M059J (cell line): ENCODE measurements around the gene TGFBI. TPM values are rescaled to one million over a fixed set of nuclear protein-coding genes. Genes with fewer than 3 reads are reported as not detected.

Experiments used
- DNase-seq: peaks from one replicate; pipeline ENCODE4 v3.0.0-alpha.2; 2012; ENCODE audit warnings: low read depth
- total RNA-seq: library from RNA; depleted of rRNA; stranded (reverse); fragments of >200 nt; shearing (Covaris generic); gene quantifications from 2 replicates; pipeline ENCODE4 v1.2.3, GENCODE V29; 2014

TGFBI gene
- total RNA-seq, 1 experiment from 2014 or later = 744 TPM

- no peak for DNase-seq
Observed at GRCh38 chr5:136025900-136026299, 2.9 kb upstream of the TGFBI start.

GRCh38 chr5:136026636-136027035 is 2.2 kb upstream of the TGFBI start:
- no peak for DNase-seq

- DNase-seq = no peak
Observed at GRCh38 chr5:136027311-136027710, 1.5 kb upstream of the TGFBI start.

GRCh38 chr5:136028090-136028489 is 698 bp upstream of the TGFBI start:
- no peak for DNase-seq

DNA sequence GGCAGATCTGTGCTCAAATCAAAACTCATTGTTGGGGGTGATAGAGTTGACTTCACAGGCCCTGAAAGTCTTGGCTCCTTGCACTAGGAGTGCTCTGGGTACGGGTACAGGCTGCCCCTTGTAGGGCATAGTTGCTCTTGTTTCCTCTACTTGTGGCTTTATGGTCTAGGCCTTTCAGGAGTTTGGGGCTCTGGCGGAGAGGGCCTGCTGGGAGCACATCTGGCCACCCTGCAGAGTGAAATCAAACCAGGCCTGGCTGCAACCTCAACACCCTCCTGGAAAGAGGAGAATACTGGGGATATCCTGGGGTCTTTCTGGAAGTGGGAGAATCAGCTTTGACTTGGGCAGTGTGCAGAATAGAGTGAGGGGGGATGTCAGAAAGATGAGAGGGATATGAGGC is 1.5 kb downstream of the TGFBI start:
- DNase-seq = no peak

DNA sequence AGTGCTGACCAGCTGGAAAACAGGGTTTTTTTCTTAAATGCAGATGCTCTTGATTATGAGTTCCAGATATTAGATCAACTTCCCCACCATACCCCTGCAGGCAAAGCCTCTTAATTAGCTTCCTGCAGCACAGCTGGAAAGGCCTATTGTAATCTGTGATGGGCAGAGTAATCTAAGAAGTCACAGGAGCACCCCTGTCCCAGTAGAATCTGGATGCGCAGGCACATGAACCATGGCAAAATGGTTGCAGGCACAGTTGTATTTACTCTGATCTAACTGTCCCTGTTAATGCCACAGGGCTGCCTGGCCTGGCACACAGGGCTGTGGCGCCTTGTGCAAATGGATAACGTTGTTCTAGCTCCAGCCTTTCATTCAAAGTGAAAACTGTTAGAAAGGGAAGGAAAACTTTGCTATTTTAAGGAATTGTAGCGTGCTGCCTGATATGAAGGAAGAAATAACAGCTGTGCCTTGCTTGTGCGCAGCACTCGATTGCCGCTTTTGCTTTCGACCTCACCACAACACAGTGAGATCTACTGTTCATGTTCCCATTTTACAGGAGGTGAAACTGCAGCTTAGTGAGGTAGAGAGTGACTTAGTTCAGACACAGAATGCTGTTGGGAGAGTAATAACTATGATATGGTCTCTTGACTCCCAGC is 2.3 kb downstream of the TGFBI start:
- DNase-seq = no peak

GRCh38 chr5:136031711-136032110 is 2.9 kb downstream of the TGFBI start:
- DNase-seq = peak; percentile 29

DNA sequence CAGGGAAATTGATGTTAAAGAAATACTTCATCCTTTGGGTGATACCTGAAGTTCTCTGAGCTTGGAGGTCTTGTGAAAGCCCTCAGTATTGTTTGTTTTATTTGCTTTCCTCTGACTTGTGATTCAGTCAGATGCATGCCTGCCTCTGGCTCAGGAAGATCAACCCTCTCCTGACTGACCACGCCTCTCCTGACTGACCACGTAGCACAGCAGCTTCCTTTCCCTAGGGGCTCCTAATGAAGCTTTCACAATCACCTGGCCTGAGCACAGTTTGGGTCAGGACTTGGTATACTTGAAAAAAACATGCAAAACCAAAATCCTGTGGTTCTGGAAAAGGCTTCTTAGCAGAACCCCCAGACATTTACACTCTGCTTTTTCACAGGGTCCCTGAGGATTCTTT is 3.8 kb downstream of the TGFBI start:
- DNase-seq = peak; percentile 86

DNA sequence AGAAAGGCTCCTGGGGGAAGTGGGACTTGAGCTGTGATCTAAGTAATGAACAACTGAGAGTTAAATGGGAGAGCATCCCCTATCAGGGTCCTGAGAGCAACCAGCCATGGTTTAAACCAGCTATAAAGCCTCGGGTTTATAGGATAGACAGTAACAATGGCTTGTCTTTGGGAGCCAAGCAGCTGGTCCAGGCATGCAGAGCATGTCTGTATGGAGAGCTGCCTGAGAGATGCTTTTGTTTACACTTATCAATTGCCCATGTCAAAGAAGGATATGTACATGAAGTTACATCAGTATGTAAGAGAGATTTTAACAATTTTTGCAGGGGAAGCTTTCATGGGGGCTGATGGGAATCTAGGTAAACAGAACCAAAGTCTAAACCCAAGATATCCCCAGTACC is 4.4 kb downstream of the TGFBI start:
- DNase-seq = no peak

DNA sequence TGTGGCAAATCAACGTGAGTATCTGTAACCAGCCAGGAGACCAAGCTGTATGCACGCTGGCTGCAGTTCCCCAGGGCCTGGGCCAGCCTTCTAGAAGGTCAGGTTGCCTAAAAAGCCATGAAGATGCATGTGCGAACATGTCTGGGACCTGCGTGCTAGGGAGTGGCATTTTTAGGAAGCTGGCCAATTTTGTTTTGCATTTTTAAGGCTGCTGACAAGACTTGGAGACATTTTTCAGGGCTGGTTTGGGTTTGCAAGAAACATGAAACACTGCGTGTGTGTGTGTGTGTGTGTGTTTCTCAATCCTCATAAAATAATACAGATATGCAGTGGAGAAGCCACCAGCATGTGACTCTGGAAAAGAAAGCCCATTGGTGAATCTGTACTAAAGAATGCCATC is 5.1 kb downstream of the TGFBI start:
- DNase-seq = no peak

DNA sequence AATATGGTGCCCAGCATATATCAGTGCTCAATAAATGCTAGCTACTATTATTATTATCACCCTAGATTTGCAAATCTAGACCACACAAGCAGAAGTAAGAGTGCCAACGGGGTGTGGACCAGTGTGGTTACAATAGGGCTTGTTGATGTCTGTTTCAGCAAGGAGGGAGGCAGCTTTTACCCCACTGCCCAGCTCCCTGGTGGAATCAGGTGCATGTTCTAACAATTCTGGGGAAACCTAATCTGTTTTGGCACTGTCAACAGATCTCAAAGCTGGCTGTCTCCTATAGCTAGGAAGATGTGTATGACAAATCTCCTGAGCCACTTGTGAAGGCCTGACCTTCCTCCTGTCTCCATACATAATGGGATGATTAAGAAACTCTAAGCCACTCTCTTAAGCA is 5.7 kb downstream of the TGFBI start:
- DNase-seq = no peak

- no peak for DNase-seq
Observed at GRCh38 chr5:136034984-136035383, 6.2 kb downstream of the TGFBI start.

GRCh38 chr5:136035837-136036236 is 7.0 kb downstream of the TGFBI start:
- peak; percentile 50 for DNase-seq

GRCh38 chr5:136036293-136036911 is 7.6 kb downstream of the TGFBI start:
- DNase-seq = peak; percentile 43

- DNase-seq = peak; percentile 98
Observed at GRCh38 chr5:136037001-136037705, 8.4 kb downstream of the TGFBI start.

- DNase-seq = no peak
Observed at GRCh38 chr5:136038635-136039034, 9.8 kb downstream of the TGFBI start.

DNA sequence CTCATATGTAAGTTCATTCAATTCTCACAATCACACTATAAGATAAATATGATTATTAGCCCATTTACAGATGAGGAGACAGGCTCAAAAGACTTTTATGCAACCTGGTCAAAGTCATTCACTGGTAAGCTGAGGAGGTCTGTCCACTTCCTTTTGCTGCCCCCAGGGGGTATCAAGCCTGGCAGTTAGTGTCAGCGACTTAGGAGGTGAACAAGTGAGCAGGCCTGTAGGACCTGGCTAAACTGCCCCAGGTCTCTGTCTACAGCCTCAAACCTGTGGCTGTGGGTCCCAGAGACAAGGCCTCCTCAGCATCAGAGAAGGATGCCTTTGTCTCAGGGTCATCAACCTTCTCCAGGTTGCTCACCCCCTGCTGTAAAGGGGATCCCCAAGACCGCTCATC is 10.4 kb downstream of the TGFBI start:
- DNase-seq = no peak

- peak; percentile 89 for DNase-seq
Observed at GRCh38 chr5:136040746-136041415, 12.1 kb downstream of the TGFBI start.

GRCh38 chr5:136042156-136042555 is 13.4 kb downstream of the TGFBI start:
- no peak for DNase-seq

GRCh38 chr5:136042665-136043121 is 13.9 kb downstream of the TGFBI start:
- peak; percentile 68 for DNase-seq

DNA sequence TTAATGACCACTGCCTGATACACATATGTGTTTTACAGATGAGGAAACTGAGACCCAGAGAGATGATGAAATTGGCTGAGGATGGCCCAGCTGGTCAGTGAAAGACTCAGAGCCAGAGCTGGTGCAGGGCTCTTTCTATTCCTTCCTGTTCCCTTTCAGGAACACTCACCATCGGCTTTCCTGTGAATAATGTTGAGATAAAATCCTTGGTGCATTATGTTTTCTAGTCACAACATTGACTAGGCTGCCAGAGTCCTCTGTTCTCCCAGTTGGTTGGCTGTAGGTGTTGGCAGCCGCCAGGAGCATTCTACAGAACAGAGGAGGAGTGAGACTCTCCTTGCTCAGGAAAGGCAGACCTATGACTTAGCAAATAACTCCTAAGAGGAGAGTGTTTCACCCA is 14.8 kb downstream of the TGFBI start:
- no peak for DNase-seq

- DNase-seq = no peak
Observed at GRCh38 chr5:136043968-136044610, 15.3 kb downstream of the TGFBI start.
